ENCODE data around the gene DKC1.

The DKC1 gene

DNA sequence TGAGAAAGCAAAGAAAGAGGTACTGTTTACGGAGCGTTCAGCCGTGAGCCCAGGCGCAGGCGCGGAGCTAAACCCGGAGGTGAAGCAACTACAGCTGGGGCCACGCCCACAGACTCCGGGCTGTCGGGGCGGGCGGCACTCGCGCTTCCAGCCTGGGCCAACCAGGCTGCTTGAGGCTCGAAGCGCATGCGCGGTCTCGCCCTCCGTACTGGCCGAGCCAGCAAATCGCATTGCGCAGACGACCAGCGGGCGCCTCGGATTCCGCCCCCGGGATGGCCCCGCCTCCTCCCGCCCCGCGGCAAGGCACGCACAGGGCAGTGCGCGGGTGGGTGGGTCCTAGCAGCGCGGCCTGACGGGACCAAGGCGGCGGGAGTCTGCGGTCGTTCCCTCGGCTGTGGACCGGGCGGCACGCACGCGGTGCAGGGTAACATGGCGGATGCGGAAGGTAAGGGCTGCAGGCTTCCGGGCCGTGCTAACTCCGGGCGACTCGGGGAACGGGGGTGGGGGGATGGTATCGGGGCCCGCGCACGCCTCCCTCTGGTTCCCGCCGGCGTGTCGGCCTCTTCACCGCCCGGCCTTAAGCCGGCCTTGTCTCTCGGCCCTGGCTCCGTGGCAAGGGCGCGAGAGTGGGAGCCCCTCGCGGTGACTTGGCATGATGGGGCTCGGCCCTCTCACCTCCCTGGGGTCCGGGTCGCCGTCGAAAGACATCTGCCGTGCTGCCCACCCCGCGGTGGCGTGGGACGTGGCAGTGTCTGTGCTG is at the start of gene DKC1:
TSS of gene DKC1 (plus strand) at position 328 of the 760 bp plus-strand sequence. CDS start at position 430, 102 bp downstream.
- peak; percentile 65 for DNase-seq (ENCODE audit: low read depth)

DNA sequence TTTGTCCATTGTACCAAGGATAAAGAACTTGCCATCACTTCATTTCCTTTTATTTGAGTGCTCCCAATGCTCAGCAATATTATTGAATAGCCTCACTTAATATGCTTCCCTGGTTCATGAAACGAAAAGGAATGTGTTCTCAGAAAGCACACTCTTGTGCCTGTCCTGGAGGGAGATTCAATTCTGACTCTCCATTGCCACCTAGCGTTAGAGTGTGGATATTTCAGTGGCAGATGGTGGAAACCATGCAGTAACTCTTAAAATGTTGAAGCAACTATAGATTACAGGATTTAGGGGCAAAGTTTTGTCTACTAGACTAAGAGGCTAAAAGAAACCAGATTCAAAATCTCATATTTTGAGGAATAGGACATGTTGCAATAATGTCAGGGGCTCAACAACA is 47.7 kb upstream of the DKC1 start:
- DNase-seq (ENCODE audit: low read depth), result no peak

DNA sequence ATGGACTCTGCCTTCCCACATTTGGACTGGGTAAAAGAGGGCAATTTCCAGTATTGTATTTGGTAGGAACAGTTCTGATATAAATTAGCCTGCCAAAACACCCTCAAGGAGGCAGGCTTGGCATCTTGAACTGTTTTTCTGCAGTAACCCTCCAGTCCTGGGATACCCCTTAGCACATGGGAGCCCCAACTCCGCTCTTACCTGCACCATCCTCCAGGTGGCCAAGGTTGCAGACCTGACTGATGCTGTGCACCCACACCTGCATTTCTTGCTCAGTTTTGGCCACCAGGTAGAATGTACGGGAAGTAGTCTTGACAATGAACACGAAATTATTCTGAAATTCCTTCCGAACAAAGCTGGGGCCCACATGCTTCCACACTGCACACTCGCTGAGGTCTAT is 46.8 kb upstream of the DKC1 start:
- no peak for DNase-seq (ENCODE audit: low read depth)

DNA sequence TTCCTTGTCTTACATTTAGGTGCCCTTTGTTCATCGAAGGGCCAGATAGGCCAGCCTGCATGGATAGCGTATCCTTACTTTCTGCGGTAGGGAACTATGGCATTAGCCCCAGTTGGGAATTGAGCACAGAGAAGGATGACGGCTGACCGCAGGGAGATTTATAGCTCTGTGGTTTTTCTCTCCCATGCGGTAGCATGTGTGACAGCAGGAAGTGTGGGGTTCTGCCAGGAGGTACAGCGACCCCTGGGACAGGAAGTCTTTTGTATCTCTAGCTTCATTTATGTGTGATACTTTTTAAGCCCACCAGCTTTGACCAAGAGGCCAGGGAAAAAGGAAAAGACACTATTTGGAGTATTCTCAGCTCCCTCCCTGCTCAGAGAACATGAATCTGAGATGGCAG is 44.8 kb upstream of the DKC1 start:
- no peak for DNase-seq (ENCODE audit: low read depth)

DNA sequence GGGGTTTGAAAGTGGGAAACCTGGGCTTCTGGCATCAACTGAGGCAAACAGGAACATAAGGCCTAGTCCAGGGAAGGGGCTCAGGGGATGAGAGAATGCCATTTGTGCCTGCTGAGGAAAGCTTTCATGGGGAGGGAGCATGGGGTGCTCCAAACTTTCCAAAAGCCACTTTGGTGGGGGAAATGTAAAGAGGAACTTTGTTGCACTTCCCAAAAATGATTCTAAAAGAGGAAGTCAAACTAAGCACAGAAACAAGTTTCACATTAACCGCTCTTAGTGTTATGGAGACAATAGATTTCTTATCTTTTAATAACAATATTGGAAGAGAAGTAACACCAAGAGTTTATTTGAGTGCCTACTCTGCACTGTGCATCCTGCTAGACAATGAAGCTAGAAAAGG is 44.0 kb upstream of the DKC1 start:
- no peak for DNase-seq (ENCODE audit: low read depth)

DNA sequence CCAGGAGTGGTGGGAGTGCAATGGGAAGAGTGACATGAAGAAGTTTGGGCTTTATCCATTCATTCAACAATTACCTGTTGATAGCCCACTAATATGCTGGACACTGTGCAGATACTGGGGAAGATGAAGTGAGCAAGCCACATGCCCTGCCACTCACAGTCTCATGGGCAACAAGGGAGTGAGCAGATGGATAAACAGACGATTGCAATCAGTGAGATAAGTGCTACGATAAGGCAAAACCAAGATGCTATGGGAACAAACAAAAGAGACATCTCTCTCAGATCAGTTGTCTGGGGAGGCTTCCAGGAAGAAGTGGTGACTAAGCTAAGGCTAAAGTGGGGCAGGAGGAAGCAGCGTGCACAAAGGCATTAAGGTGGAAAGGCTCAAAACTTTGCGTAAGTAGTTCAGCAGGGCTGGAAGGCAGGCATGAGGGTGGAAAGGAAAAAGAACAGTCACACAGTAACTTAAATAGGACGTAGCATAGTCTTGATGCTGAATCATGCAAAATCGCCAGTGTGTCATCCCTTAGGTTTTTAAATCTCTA is 43.5 kb upstream of the DKC1 start:
- DNase-seq (ENCODE audit: low read depth), result no peak

DNA sequence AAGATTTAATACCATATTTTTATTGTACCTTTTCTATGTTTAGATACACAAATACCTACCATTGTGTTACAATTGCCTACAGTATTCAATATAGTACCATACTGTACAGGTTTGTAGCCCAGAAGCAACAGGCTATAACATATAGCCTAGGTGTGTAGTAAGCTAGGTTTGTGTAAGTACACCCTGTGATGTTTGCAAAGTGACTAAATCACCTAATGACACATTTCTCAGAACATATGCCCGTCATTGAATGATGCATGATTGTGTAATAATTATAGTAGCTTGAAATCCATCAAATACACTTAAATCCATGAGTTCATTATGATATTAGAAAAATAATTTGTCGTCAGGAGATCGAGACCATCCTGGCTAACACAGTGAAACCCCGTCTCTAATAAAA is 42.6 kb upstream of the DKC1 start:
- no peak for DNase-seq (ENCODE audit: low read depth)

DNA sequence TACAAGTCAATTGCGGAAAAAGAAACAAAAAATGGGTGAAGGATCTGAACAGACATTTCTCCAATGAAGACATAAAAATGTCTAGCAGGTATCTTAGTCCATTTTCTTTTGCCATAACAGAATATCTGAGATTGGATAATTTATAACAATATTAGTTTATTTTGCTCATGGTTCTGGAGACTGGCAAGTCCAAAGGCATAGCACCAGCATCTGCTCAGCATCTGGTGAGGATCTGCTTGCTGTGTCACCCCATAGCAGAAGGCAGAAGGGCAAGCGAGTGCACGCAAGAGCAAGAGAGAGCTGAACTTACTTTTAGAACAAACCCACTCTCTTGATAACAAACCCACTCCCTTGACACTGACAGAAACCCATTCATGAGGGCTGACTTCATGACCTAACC is 41.5 kb upstream of the DKC1 start:
- DNase-seq (ENCODE audit: low read depth), result no peak

DNA sequence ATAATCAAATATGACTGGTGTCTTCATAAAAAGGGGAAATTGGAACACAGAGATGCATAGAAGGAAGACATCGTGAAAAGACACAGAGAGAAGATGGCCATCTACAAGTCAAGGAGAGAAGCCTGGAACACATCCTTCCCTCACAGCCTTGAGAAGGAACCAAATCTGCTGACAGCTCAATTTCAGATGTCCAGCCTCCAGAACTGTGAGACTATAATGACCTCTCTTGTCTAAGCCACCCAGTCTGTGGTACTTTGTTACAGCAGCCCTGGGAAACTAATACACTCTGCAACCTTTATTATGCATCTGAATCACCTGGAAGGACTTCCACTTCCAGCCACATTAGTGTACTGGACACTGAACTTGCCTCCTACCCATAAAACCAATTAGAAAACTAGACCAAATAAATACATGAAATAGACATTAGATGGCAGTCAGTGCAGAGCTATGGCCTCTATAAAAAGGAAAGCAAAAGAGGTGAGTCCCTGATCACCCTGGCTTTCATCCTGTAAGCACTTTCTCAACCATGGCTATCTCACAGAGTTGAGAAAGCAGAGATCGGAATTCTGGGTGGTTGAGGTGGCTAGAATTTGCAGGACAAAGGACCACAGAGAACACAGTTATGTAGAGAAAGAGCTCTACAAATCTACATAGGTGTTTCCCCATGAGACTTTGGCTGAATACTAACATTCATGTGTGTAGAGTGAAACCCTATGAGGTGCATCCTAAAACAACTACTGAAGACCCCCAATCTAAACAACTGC is 37.5 kb upstream of the DKC1 start:
- no peak for DNase-seq (ENCODE audit: low read depth)

DNA sequence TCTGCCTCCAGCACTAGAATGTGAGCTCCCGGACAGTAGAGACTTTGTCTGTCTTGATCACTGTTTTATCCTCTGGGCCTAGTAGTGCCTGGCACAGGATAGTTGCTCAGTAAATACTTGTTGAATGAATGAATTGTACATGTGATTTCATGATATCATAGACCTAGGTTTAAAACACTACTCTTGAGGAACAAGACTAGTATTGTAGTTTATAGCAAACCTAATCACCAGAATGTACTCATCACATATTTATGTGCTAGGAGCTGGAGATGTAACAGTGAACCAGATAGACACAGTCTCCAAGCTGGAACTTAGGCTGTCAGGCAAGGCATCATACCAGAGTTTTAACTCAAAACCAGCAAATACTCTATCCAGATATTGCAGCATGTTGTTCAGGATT is 35.2 kb upstream of the DKC1 start:
- no peak for DNase-seq (ENCODE audit: low read depth)

DNA sequence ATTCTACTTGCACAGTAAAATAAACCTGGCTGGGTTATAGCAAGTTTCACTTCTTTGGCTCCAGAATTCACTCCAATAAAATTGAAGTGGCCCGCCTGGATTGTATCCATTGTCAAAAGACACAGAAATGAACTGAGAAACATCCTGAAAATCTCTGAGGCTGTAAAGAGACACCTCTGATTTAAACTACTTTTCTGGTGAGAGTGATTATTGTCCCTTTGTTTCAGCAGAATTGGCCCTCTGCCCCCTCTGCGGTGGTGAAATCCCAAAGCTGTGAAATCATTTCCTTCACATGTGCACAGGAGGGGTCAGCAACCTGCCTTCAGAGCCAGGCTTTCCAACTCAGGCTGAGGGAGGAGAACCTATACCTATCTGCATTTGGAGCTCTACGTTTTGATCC is 34.8 kb upstream of the DKC1 start:
- no peak for DNase-seq (ENCODE audit: low read depth)

DNA sequence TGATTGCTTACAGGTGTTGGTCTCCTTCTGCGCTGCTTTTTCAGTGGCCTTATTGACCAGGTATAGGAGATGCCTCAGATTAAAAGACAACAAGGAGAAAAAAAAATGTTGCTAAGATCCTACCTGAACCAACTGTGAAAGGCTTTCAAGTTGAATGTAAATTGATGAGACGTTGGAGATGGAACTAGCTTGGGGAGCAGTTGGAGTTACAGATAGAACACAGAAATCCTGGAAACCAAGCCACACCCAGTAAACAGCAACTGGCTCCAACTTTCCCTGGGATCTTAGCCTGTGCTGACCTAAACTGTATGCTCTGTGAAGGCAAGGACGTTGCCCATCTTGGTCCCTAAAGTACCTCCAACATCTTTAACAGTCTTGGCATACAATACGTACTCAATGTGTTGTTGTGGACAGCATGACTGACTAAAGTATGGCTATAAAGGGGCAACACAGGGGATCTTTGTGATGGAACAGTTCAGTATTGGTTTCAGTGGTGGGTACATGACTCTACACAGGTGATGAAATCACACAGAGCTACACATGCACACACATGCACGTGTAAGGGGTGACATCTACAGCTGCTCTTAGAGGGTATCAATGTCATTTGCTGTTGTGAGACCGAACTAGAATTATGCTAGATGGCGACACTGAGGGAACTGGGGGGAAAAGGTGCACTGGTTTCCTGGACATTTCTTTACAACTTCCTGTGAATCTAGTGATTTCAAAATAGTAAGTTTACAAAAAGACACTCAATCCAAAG is 34.1 kb upstream of the DKC1 start:
- DNase-seq (ENCODE audit: low read depth), result no peak

DNA sequence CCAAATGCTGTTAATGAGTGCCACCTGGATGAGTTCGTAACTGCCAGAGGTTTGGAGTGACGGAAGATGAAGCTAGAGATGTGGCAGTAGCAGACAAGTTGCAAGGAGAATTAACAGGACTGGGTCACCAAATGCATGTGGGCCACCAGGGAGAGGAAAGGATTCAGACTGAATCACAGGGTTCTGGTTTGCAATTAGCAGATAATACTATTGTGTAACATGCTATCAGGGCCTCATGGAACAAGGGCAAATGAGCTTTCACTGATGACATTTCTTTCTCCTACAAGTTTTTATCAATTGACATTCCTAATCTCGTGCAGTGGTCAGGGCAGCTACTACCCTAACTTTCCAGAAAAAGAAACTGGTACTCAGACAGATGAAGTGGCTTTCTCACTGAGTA is 33.2 kb upstream of the DKC1 start:
- no peak for DNase-seq (ENCODE audit: low read depth)

DNA sequence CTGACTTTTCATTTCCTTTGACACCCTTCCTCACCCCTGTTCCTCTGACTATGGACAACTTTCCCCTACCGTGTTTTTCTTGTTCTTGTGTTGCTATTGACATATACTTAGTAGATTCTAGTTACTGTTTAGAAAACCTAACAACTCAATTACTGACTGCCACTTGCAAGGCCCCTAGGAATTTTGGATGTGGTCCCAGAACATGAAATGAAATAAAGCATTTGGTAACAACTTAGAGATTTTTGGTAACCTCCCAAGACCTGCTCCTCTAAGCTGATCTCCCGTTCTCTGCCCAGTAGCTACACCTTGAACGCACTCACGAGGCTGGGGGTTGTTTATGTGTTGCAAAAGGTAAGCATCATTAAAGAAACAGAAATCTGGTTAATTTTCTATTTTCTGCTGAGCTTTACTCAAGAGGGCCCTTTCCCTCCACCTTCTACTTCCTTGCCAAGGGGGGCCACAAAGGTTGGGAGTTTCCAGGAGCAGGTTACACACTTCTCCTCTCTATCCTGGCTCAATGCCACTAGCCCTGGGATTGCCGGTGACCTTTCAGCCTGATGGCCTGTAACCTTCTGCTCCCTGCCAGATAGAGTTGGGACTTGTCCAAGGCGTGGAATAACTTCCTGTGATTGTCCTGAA is 32.3 kb upstream of the DKC1 start:
- DNase-seq (ENCODE audit: low read depth), result no peak

DNA sequence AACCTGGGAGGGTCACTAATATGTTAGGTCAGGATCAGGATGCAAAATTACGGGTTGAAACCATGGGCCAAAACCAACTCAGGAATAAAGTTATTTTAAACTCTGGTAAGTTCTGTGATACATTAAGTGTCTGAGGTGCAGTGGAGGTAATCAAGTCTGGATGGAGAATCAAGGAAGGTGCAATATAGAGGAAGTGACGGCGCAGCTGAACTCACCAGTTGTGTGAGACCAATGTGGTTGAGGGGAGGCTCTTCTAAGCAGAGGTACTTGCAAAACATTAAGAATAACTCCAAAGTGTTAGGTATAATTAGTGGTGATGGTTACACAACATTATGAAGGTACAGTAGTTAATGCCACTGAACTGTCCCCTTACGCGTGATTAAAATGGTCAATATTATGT is 31.5 kb upstream of the DKC1 start:
- DNase-seq (ENCODE audit: low read depth), result no peak

DNA sequence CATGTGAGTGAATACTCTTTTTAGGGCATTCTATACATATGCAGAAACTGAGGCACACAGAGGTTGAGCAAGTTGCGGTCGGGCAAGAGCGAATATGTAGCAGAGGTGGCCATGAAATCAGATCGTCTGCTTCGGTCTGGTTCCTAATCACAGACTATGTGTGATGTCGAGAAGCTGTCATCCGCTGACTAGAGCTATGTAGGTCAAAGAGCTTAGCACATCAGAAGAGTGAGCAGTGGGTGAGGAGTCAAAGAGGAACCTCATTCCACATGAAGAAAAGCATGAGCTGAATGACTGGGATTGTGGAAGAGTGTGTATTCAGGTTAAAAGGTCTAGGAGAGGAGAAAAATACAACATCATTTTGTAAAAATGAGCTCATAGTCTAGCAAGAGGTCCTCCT is 30.8 kb upstream of the DKC1 start:
- DNase-seq (ENCODE audit: low read depth), result no peak

DNA sequence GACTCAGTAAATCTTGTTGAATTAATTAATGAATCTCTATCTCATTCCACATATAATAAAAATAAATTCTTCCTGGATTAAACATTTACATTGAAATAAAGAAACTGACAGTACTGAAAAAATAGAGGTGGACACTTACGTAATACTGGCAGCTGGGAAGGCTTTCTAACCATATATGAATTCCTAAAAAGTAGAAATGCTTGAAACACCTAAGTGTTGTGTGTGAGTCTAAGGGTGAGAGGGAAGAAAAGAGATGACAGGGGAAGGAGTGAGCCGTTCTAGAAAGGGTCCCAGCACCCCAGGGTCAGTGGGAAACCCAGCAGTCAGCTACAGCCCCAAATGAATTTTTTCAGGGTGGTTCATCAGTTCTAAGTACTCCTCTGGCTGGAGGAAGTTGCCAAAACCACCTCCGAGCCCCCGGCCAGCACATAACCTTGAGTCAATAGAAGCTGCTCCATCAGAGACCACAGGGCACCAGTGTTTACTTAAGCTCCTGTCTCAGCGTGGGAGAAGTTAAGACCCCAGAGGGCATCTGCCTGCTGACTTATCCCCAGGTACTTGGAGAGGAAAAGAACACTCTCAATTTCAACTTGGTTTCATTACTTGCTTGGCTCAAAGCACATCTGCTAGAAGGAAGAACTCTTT is 30.1 kb upstream of the DKC1 start:
- no peak for DNase-seq (ENCODE audit: low read depth)

DNA sequence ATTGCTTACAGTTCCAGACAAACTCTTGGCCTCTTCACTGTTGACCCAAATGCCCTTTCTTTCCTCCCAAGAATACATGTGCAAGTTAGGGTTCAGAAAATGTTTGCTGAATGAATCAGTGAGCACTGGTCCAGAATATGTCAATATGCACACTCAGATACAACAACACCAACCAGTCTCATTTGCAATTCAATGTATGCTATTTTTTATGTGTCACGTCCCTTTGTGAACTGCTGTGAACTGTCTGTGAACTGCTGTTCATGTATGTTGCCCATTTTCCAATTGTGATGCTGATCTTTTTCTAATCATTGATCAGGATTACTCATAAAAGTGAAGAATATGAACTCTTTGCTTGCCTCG is 29.6 kb upstream of the DKC1 start:
- no peak for DNase-seq (ENCODE audit: low read depth)

DNA sequence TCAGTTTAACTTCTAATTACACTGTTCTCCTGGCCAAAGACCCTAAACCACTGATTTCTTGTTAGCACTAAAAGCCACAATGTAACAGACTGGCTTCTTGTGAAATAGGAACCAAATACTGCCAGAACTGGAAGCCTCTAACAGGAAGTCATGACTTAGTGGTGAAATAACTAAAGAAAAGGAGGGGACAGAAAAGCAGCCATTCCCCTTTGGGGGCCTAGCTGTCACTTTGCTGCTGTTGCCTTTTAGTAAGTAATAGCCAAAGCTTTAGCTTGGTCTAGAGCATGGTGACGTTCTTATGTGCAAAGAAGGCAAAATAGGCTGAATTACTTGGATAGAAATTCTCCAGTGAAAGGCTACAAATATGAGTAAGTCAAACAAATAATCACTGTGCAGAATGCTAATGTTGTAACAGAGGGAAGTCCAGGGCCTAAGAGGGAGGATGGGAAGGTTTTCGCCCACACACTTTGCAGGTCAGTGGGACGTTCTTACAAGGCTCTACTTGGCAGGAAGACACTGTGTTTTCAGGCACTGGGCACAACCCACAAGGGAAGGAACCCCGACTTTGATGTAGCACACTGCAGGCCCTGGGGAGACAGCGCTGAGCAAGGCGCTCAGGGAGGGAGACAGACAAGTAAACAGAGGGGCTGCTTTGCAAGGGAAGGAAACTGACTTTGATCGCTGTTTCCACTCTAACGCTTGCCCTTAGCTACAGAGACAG is 28.4 kb upstream of the DKC1 start:
- DNase-seq (ENCODE audit: low read depth), result peak; percentile 68

DNA sequence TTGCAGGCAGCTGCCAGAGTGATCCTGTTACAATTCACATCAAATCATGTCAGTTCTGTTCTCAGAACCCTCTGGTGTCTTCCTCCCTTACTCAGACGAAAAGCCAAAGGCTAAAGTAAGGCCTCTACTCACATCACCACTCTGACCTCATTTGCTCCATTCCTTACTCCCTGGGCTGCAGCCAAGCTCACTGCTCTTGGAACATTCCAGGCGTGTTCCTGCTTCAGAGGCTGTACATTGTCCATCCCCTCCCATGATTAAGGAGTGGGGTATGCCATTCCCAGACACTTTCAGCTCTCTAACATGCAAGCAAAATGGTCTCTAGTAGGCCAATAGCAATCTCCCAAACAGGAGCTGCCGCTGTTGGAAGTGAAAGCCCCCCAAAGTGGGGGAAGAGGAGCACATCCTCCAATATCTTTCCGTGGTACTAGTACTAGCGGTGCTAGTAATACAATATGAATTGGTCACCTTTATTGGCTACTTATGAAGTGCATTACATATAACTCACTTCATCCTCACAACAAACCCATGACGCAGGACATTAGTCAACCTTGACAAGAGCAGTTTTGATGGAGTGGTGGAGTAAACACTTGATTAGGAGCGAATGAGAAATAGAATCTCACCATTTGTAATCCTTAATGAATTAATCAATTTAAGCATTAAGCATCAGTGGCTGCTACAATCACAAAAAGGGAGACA is 26.8 kb upstream of the DKC1 start:
- DNase-seq (ENCODE audit: low read depth), result peak; percentile 84

All from non-pigmented ciliary epithelial cell (primary cell).